Transverse colon (tissue), 4 donors: ENCODE results near the gene UTP25. TPM values are rescaled to one million over a fixed set of nuclear protein-coding genes. Genes with fewer than 3 reads are reported as not detected.

Experiments used
- DNase-seq: peaks from one replicate; pipeline ENCODE4 v3.0.0-alpha.2; 2019
- H3K27ac ChIP-seq, 4 donors: fragments of 200-600 bp; sonication (generic); 2 replicates each; pipeline ENCODE4 v1.5.1; 2016 to 2018; ENCODE audit warnings: inconsistent platforms in 4 of 4
- H3K27me3 ChIP-seq: fragments of 200-600 bp; sonication (generic); 2 replicates; pipeline ENCODE4 v1.5.1; 2017; ENCODE audit warnings: inconsistent platforms
- H3K36me3 ChIP-seq, 4 donors: fragments of 200-600 bp; sonication (generic); 2 replicates each; pipeline ENCODE4 v1.5.1; 2017 to 2019; ENCODE audit warnings: inconsistent platforms in 4 of 4
- H3K4me1 ChIP-seq, 4 donors: fragments of 200-600 bp; sonication (generic); 2 replicates each; pipeline ENCODE4 v1.5.1; 2017 to 2020; ENCODE audit warnings: inconsistent platforms in 4 of 4
- H3K4me3 ChIP-seq, 4 donors: fragments of 200-600 bp; sonication (generic); 1 replicate in 1 of 4; 2 replicates in 3 of 4; pipeline versions ENCODE4 v1.5.1 to v1.6.1; 2017 to 2019; ENCODE audit warnings: inconsistent platforms in 4 of 4
- H3K9me3 ChIP-seq, 2 donors: fragments of 200-600 bp; sonication (generic); 2 replicates each; pipeline ENCODE4 v1.5.1; 2017 to 2019; ENCODE audit warnings: inconsistent platforms in 2 of 2
- CTCF ChIP-seq, 5 experiments: fragments of 200-600 bp in 3 of 5; fragments of 450-650 bp in 2 of 5; sonication (generic) in 3 of 5; IDR thresholded peaks; 1 replicate in 2 of 5; 2 replicates in 3 of 5; pipeline ENCODE4 v1.5.1; 2016 to 2017; ENCODE audit warnings: antibody characterized with exemption in 5 of 5, inconsistent platforms in 3 of 5, mild to moderate bottlenecking in 2 of 5, moderate library complexity in 1 of 5
- EP300 ChIP-seq: sonication (generic); formaldehyde crosslinking; IDR thresholded peaks from one replicate; pipeline ENCODE4 v1.6.1; 2017; ENCODE audit warnings: antibody characterized with exemption, low read depth
- POLR2A ChIP-seq: fragments of 450-650 bp; IDR thresholded peaks from one replicate; pipeline ENCODE4 v1.6.1; 2016; ENCODE audit warnings: antibody characterized with exemption, mild to moderate bottlenecking, moderate library complexity
- POLR2AphosphoS5 ChIP-seq, 3 donors: sonication (generic); formaldehyde crosslinking; IDR thresholded peaks; one replicate each; pipeline ENCODE4 v1.6.1; 2016; ENCODE audit warnings: antibody characterized with exemption in 3 of 3
- WGBS, 2 donors: methylation state at CpG; one replicate each; pipeline ENCODE4 v1.1.5; 2018; ENCODE audit warnings: low coverage in 1 of 2; 5-methylcytosine and 5-hydroxymethylcytosine counted together
- in situ Hi-C, 4 donors: fragments of 200-750 bp; cut with MboI; loops; one replicate each; pipeline versions ENCODE4 v1.15.0 to v1.15.1; 2017; ENCODE audit warnings: low sequenced_read_pairs in 3 of 4, low pct_ligation_motif_present in 1 of 4, low pct_unique_long_range_greater_than_20kb in 1 of 4
- intact Hi-C: fragments of 100-400 bp; cut with DNase I; formaldehyde crosslinking; loops from one replicate; pipeline ENCODE4 v1.15.1; 2023; ENCODE audit warnings: low total_unique reads
- total RNA-seq, 4 donors: library from RNA; depleted of rRNA; stranded (reverse); fragments of >200 nt; gene quantifications; one replicate each; pipeline ENCODE4 v1.1.0, GENCODE V29; 2016

UTP25 gene
- total RNA-seq, 4 donors from 2014 or later, result 1.1 to 13.7 (median 6.1) TPM

- in situ Hi-C loops (no loop called here), intact Hi-C loops (no loop called here)
- Histone ChIP-seq H3K27me3 (no peaks in the 10 kb centered on the region), H3K4me3 (peak within 1 kb of the TSS; percentile 46 to 76 (median 68)), H3K27ac (peak within 1 kb of the TSS; percentile 85 to 89 (median 88)), H3K4me1 (peaks cover 13 to 50% (median 25%) of the 10 kb centered on the region in 4 donors), H3K9me3 (no peaks in the 10 kb centered on the region), H3K36me3 (peaks cover 0 to 7% (median 0%) of the 10 kb centered on the region in 4 donors)
- TF ChIP-seq EP300, result peak; percentile 7
- peak in 1 of 5 experiments; percentile 22 for TF ChIP-seq CTCF (IDR thresholded peaks at IDR 0.05)
- TF ChIP-seq POLR2AphosphoS5 (IDR thresholded peaks at IDR 0.05), result peak; percentile 89
- peak; percentile 79 for TF ChIP-seq POLR2A
- WGBS, 2 donors, result 0 to 3% methylated on average over 4 to 45 of the region's 48 CpGs
- peak; percentile 99 for DNase-seq
Observed at GRCh38 chr1:209784265-209785169, 43.3 kb upstream of the UTP25 start, which contains the start of gene C1orf74. Gene C1orf74 (minus strand): TSS chr1:209784559. CDS start chr1:209783634, 925 bp downstream.

GRCh38 chr1:209785592-209785991, 42.2 kb upstream of the UTP25 start:
- Histone ChIP-seq H3K27ac (peak overlapping the region in 2 of 4 donors; percentile 85 to 89), H3K36me3 (peaks cover 0 to 7% (median 0%) of the 10 kb centered on the region in 4 donors), H3K4me3 (no peak overlapping the region), H3K9me3 (no peaks in the 10 kb centered on the region), H3K27me3 (no peaks in the 10 kb centered on the region), H3K4me1 (peaks cover 13 to 52% (median 26%) of the 10 kb centered on the region in 4 donors)
- in situ Hi-C loops (no loop called here), intact Hi-C loops (no loop called here)
- DNase-seq, result no peak
- TF ChIP-seq CTCF (IDR thresholded peaks at IDR 0.05), result no peak
- WGBS, 2 donors, result 95 to 98% methylated on average over 4 of the region's 4 CpGs

- in situ Hi-C loops, result no loop called here
- Histone ChIP-seq H3K9me3 (no peaks in the 10 kb centered on the region), H3K4me3 (no peak overlapping the region), H3K27ac (peak overlapping the region in 2 of 4 donors; percentile 64 to 89), H3K36me3 (peaks cover 0 to 7% (median 0%) of the 10 kb centered on the region in 4 donors), H3K27me3 (no peaks in the 10 kb centered on the region), H3K4me1 (peaks cover 13 to 55% (median 27%) of the 10 kb centered on the region in 4 donors)
- intact Hi-C loops, result no loop called here
- WGBS, 2 donors, result 47 to 66% methylated on average over 4 of the region's 4 CpGs
- no peak for TF ChIP-seq EP300
- no peak for TF ChIP-seq CTCF (IDR thresholded peaks at IDR 0.05)
- TF ChIP-seq POLR2AphosphoS5 (IDR thresholded peaks at IDR 0.05), result no peak
- TF ChIP-seq POLR2A, result no peak
- DNase-seq, result no peak
Observed at GRCh38 chr1:209786146-209786545, 41.6 kb upstream of the UTP25 start.

- Histone ChIP-seq H3K27ac (peak overlapping the region; percentile 64 to 80 (median 69)), H3K4me1 (peaks cover 13 to 69% (median 34%) of the 10 kb centered on the region in 4 donors), H3K27me3 (no peaks in the 10 kb centered on the region), H3K4me3 (no peak overlapping the region), H3K36me3 (peaks cover 0 to 7% (median 0%) of the 10 kb centered on the region in 4 donors), H3K9me3 (no peaks in the 10 kb centered on the region)
- in situ Hi-C loops, result no loop called here
- peak; percentile 54 for DNase-seq
- no peak for TF ChIP-seq CTCF (IDR thresholded peaks at IDR 0.05)
- TF ChIP-seq POLR2AphosphoS5 (IDR thresholded peaks at IDR 0.05), result no peak
- TF ChIP-seq EP300, result no peak
- TF ChIP-seq POLR2A, result no peak
- intact Hi-C loops, result no loop called here
- 17 to 30% methylated on average over 2 of the region's 2 CpGs for WGBS, 2 donors
Observed at GRCh38 chr1:209787551-209787950, 40.2 kb upstream of the UTP25 start.
